H1 (cell line): Measurements from ENCODE around the gene ELFN1.

Source experiments
- EZH2 ChIP-seq: fragments of 200-600 bp; sonication (generic); IDR thresholded peaks from 2 replicates; pipeline ENCODE4 v1.7.1; 2012; ENCODE audit warnings: low read depth, mild to moderate bottlenecking, moderate library complexity, low read length, inconsistent platforms; ENCODE audit not compliant: severe bottlenecking
- FOSL1 ChIP-seq: IDR thresholded peaks from 2 replicates; pipeline ENCODE4 v1.6.1; 2011; ENCODE audit warnings: mild to moderate bottlenecking, low read depth, low read length, moderate library complexity; ENCODE audit not compliant: insufficient read depth
- POLR2A ChIP-seq, 2 experiments: IDR thresholded peaks; 1 replicate in 1 of 2; 2 replicates in 1 of 2; pipeline ENCODE4 v1.6.1; 2011; ENCODE audit warnings: low read depth in 2 of 2, low read length in 2 of 2, mild to moderate bottlenecking in 2 of 2; ENCODE audit errors: control extremely low read depth in 1 of 2
- POLR2AphosphoS5 ChIP-seq: IDR thresholded peaks from 2 replicates; pipeline ENCODE4 v1.6.1; 2011; ENCODE audit warnings: low read depth, low read length
- RAD21 ChIP-seq, 2 experiments: IDR thresholded peaks in 1 of 2; conservative IDR thresholded peaks in 1 of 2; 2 replicates each; pipeline ENCODE4 v1.6.1; 2011; ENCODE audit warnings: low read depth in 2 of 2, low read length in 2 of 2, improper control_type of control experiment in 1 of 2, inconsistent platforms in 1 of 2, mild to moderate bottlenecking in 1 of 2, moderate library complexity in 1 of 2
- SP1 ChIP-seq: IDR thresholded peaks from 2 replicates; pipeline ENCODE4 v1.6.1; 2011; ENCODE audit warnings: low read depth, low read length
- SRF ChIP-seq: IDR thresholded peaks from 2 replicates; pipeline ENCODE4 v1.6.1; 2011; ENCODE audit warnings: mild to moderate bottlenecking, low read depth, low read length, moderate library complexity
- YY1 ChIP-seq: IDR thresholded peaks from 2 replicates; pipeline ENCODE4 v1.6.1; 2011; ENCODE audit warnings: low read depth, mild to moderate bottlenecking, low read length
- ZNF274 ChIP-seq: IDR thresholded peaks from 2 replicates; pipeline ENCODE4 v1.7.0; 2012; ENCODE audit warnings: low read length, borderline replicate concordance; ENCODE audit errors: extremely low read depth
- TF ChIP-seq, protein P1 (sequence below), 3 experiments: IDR thresholded peaks; 1 replicate in 2 of 3; 2 replicates in 1 of 3; pipeline versions ENCODE4 v1.5.1 to v1.6.1; 2011; ENCODE audit warnings: low read length in 3 of 3, mild to moderate bottlenecking in 3 of 3, inconsistent platforms in 2 of 3, low read depth in 1 of 3, moderate library complexity in 1 of 3; ENCODE audit not compliant: insufficient read depth in 1 of 3; ENCODE audit errors: control extremely low read depth in 1 of 3
- TF ChIP-seq, protein P2 (sequence below): IDR thresholded peaks from 2 replicates; pipeline ENCODE4 v1.6.1; 2012; ENCODE audit warnings: inconsistent platforms

DNA sequence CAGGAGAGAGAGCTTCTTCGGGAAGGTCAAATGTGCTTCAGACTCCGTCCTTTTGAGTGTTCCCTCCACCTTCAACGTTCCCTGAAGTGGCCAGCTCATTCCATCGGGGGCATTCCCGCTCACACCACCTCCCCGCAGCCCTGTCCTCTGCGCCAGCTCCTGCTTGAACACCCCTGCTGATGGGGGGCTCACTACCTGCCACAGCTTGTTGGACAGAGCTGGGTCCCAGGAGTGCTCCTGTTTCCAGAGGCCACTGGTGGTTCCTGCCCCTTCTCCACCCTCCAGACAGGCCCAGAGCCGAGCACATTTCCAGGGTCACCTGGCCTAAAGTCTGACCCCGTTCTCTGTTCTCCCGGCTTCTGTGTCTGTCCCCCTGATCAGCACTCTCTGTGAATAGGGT is 67.4 kb downstream of the ELFN1 start:
- TF ChIP-seq ZNF274 (no peak), SP1 (no peak), POLR2A (IDR thresholded peaks at IDR 0.05; ENCODE audit: control extremely low read depth in 1 of 2, low read depth in 2 of 2, low read length in 2 of 2) (no peak), SRF (no peak), YY1 (no peak), RAD21 (IDR thresholded peaks at IDR 0.05 in 1 of 2, conservative IDR thresholded peaks at IDR 0.05 in 1 of 2; ENCODE audit: low read depth in 2 of 2, low read length in 2 of 2) (no peak), EZH2 (no peak), FOSL1 (no peak), POLR2AphosphoS5 (no peak)
- TF ChIP-seq, protein P1, sequence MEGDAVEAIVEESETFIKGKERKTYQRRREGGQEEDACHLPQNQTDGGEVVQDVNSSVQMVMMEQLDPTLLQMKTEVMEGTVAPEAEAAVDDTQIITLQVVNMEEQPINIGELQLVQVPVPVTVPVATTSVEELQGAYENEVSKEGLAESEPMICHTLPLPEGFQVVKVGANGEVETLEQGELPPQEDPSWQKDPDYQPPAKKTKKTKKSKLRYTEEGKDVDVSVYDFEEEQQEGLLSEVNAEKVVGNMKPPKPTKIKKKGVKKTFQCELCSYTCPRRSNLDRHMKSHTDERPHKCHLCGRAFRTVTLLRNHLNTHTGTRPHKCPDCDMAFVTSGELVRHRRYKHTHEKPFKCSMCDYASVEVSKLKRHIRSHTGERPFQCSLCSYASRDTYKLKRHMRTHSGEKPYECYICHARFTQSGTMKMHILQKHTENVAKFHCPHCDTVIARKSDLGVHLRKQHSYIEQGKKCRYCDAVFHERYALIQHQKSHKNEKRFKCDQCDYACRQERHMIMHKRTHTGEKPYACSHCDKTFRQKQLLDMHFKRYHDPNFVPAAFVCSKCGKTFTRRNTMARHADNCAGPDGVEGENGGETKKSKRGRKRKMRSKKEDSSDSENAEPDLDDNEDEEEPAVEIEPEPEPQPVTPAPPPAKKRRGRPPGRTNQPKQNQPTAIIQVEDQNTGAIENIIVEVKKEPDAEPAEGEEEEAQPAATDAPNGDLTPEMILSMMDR (IDR thresholded peaks at IDR 0.05; ENCODE audit: control extremely low read depth in 1 of 3, insufficient read depth in 1 of 3, low read depth in 1 of 3, low read length in 3 of 3) = no peak
- TF ChIP-seq, protein P2, sequence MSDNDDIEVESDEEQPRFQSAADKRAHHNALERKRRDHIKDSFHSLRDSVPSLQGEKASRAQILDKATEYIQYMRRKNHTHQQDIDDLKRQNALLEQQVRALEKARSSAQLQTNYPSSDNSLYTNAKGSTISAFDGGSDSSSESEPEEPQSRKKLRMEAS = no peak
